ENCODE measurements around the gene GOLGA7B.

Gene GOLGA7B

DNA sequence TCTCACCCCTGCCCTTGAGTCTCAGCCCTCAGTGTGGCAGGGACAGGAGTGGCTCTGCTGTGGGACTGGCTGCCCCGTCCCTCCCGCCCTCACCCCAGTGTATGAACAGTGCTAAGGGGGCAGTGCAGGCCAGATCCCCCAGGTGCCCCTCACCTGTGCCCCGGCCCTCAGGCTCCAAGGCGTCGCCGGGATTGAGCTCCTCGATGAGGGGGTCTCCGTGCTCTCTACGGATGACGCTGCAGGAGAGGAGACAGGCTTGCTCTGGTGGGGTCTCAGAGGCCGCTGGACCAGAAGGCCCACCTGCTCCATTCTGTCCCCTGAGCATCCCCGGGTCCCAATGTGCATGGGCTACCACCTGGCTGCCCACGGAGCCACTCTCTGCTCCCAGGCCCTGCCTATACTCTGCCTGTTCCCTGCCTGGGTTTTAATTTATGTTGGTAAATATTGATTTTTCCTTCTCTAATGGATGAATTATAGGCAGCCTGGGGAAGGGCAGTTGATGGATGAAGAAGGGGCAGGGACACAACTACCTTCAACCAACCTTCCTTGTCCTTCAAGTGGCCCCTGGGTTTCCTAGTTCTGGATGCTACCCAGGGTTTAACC lies 47.2 kb downstream of the GOLGA7B start:
- no peak for DNase-seq

DNA sequence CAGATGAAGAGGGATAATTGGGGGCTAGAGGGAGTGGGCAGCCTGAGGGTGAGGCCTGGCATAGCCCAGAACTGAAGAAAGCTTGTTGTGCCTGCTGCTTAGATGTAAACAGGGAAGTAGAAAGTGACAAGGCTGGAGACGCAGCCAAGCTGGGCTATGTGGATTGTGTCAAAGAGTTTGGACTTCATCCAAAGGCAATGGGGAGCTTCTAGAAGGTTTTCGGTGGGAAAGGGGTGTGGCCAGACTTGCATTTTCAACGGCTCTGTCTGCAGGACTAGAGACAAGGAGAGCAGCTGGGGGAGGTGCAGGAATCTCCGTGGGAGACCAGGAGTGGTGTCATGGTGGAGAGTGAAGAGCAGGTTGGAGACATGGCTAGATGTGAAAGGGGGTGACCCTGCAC lies 48.8 kb downstream of the GOLGA7B start:
- no peak for DNase-seq

DNA sequence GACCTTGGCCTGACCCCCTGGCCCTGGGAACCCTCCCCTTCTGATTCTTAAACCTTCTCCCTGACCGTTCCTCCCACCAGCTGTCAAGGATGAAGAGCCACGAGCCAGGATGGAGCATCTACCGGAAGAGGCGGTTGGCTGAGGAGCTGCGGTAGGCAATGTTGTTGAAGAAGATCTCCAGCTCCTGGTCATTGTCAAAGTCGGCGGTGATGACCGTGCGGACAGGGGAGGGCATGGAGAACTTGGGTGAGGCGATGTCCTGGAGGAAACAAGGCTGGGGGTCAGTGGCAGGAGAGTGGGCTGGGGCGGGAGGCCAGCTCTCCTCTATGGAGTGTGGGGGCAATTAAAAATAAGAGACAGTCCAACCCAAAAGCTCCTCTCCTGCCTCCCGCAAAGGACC lies 51.7 kb downstream of the GOLGA7B start:
- no peak for DNase-seq

DNA sequence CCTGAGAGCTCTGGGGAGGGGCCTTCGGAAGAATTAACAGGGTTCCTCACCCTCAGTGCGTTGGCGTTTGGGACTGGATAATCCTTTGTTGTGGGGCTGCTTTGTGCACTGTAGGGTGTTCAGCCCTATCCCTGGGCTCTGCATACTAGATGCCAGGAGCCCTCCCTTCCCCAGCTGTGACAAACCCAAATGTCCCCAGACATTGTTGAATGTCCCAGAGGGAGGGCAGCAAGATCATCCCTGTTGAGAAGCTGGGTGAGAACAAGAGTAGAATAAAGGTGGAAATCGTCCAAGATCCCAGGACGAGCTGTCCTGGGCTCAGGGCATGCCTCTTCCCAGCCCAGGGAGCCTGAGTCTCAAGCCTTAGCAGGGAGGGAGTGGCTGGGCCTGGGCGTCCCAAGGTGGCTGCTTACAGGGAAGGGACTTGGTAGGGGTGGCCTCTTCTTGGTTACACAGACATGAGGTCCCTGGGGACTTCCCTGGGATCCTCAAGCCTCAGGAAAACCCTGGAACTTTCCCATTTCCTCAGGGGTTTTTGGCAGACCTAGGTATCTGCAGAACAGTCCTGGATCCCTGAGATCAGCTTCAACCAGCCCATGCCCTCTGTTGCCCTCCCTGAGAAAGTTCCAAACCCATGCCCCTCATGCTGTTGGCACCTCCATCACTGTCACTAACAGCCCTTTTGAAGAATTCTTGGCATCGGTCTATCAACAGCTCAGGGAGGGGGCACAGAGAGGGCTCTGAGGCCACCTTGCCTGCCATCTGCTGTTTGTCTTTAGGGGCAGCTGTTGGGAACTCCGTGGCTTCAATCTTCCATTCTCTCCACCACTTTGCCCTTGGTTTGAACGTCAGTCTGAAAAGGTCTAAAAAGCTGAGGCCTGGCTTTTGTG lies 53.7 kb downstream of the GOLGA7B start:
- DNase-seq = no peak

GRCh38 chr10:97904018-97904381 lies 54.4 kb downstream of the GOLGA7B start:
- DNase-seq = no peak

GRCh38 chr10:97904576-97904975 lies 54.9 kb downstream of the GOLGA7B start:
- no peak for DNase-seq

DNA sequence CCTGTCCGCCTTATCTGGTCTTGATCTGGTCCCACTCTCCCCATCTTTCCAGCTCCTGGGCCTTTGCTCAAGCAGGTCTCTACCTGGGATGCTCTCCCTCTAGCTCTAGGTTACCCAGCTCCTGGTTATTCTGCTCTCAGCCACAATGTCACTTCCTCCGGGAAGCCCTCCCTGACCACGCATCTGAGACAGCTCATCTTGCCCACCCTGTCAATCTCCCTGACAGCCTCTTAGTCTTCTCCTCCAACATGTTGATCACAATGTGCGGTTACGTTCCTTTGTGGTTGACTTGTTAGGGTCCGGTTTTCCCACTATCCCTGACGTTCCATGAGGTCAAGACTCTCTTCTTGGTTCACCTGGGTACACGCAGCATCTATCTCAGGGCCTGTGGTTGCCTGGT lies 55.6 kb downstream of the GOLGA7B start:
- no peak for DNase-seq

- no peak for DNase-seq
Measured at GRCh38 chr10:97907211-97907610, 57.6 kb downstream of the GOLGA7B start.

DNA sequence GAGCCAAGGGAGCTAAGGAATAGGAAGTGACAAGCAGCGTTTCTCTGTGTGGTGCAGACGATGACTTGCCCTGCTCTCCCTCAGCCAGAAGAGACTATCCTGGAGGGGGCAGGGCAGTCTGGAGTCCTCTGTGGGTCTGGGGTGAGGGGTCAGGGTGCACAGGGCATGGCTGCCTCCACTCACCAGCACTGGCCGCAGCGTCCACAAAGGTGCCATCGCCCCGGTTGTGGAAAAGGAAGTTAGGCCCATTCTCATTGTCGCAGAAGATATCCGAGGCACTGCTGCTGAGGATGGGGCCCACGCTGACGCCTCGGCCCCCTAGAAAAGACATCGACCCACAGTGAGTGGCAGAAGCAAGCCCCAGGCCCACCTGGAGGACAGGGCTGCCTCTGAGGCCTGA lies 58.2 kb downstream of the GOLGA7B start:
- no peak for DNase-seq

DNA sequence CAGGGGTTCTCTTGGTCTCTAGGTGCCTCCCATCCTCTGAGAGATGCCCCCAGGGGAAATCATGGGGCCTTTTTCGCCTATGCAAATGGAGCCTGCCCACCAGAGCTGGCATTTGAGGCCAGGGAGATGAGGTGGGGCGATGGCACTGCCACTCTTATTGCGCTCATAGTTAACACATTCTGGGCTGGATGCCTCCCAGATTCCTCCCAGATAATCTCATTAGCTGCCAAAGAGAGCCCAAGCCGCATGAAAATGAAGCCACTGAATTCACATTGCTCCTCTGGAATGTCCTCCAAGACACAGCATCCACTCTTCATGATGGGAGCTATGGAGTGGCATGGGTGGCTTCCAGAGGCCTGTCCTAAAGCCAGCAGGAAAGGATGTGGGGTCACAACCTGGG lies 61.0 kb downstream of the GOLGA7B start:
- no peak for DNase-seq

DNA sequence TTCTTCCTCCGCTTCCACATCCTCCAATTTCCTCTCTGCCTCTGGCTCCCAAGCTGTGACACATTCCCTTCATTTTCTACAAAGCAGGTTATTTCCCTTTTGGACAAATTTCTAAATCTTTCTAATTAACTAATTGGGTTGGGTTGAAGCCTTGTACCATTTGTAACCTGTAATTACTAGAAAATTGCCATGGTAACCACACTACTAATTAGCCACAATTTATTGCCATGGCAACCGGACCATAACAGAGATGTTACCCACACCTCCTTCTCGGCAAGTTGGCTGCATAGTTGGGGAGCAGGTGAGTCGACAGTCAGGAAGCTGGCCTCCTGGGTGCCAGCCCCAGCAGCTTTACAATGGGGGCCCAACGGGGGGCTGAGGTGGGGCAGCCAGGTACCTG lies 61.6 kb downstream of the GOLGA7B start:
- no peak for DNase-seq

GRCh38 chr10:97913193-97913592 lies 63.5 kb downstream of the GOLGA7B start:
- DNase-seq = no peak

DNA sequence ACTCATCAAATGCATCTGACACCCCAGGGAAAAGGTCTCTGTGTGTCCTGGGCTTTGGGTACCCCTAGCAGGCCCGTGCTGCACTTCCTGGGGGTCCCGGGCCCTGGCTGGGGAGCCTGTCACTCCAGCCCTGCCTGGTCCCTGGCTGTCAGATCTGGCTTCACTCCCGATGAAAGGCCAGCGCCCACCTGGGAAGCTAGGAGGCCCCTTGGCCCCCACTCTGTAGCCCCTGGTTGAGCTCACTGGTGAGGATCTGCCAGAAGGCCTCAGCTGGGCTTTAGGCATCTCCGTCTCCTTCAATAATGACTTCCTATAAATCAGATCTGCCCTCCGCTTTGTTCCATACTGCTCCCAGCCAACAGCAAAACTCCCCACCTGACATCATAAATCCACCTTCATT lies 64.0 kb downstream of the GOLGA7B start:
- DNase-seq = no peak

DNA sequence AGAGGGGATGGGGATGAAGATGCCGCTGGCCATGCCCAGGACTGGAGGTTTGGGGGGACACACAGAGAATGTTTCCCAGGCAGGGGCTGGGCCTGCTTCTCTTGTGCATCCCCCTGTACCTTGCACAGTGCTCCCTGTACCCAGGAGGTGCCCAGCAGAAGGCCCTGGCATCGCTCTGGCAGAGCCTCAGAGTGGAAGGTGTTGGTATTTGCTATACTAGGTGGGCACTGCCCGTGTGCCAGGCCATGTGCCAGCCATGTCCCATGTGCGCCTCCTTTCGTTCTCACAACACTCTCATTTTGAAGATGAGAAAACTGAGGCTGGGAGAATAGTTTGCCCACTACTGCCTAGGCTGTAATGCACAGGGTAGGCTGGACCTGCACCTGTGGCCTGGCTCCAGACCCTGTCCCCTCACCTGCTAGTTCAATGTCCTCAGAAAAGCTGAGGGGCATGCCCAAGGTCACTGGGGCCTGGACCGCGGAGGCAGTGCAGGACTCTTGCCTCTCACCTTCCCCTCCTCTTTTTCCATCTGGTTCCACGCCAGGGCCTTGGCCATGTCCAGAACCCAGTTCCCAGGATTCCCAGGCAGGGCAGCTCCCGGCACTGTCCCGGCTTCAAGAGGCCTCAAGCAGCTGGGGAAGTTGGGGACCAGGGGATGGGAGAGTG lies 64.7 kb downstream of the GOLGA7B start:
- no peak for DNase-seq

- DNase-seq = peak; percentile 84 to 87
Measured at GRCh38 chr10:97914837-97915211, 65.2 kb downstream of the GOLGA7B start.

DNA sequence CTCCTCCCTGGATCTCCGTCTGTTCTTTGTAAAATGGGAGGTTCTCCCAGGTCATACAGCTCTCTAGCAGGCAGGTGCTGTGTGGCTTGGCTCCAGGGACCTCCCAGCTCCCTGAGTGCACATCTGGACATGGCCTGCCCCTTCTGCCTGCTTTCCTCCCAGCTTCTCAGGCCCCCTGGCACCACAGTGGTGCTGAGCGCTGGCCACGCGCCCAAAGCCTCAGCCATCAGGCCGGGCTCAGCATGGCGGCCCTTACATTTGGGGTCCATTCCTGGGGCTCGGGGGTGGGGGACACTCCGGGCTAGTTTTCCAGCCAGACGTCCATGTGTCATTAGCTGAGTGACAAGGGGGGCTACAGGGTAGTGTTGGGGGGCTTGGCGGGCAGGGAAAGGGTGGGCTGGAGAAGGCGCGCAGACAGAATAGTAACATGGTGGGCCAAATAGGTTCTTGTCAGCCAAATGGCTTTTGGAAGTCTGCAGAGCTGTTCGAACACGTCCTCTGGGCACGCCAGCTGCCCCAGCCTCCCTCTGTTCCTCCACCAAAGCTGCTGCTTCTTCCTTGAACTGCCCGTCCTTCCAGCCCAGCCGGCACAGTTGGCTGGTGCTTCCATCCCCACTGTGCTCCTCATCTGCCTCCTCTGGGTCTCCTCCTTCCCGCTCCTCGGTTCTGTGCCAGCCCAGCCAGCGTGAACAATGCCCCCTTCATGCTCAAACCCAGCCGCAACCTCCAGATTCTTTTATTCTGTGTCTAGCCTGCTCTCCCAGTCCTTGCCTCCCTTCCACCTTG lies 65.9 kb downstream of the GOLGA7B start:
- no peak for DNase-seq

DNA sequence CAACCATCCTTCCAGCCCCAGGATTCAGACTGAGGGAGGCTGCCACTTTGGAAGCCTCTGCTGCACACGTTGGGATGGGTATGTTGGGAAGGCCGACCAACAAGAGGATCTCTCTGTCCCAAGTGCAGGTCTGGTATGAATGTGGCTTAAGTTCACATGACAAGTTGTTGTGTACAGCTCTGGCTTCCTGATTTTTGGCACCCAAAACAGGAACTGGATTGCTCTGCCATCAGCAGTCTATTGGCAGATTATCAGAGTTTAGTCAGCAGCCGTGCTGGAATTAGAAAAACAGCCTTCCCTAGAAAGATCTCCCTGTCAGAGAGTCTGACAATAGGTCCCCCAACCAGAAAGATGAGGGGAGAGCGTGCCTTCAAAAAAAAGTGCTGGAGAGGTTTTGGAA lies 66.9 kb downstream of the GOLGA7B start:
- DNase-seq = no peak

DNA sequence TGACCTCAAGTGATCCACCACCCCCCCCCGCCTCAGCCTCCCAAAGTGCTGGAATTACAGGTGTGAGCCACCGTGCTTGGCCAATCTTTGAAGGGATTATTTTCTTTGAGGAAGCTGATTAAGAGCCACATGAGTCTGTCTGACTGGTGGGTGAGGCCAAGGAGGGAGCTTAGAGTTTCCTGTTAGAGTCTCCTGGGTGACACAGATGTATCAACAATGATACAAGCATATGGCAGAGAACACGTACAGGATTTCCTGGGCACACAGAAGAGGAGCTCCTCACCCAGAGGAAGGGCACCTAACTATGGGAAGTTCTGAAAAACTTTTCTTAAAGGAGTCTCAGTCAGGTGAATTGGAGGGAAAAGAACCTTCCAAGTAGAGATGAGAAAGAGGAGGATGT lies 69.4 kb downstream of the GOLGA7B start:
- DNase-seq = no peak

GRCh38 chr10:97920865-97921264 lies 71.2 kb downstream of the GOLGA7B start:
- DNase-seq = no peak
